Measurements from ENCODE around the gene TEAD2.
A peak's percentile ranks its signal among the peaks of the same experiment; 100 is the strongest.

TEAD2 gene

DNA sequence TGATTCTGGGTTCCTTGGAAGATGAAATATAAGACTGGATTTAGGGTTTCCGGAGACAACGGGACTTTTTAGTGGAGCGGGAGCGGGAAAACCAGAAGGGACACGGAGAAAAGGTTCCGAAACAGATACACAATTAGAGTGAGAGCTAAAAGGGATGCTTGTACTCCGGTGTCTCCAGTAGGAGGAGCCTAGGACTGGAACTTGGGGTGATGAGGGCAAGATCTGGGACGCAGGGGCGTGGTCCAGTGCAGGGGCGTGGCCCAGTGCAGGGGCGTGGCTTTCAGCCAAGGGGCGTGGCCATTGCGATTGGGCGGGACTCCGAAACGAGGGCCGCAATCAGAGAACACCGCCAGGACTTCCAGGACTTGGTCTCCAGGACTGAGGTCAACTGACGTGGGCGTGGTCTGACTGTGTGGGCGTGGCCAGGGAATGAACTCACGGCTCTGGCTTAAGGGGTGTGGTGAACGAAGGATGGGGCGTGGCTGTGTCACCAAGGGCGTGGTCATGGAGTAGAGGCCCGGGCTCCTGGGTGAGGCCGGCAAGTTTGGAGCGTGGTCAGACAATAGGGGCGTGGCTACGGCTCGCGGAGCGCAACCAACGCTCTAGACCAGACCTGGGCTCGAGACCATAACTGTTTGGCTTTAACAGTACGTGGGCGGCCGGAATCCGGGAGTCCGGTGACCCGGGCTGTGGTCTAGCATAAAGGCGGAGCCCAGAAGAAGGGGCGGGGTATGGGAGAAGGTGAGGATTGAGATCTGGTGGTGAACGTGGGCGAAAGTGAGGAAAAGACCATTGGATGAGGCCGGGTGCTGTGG, 1.3 kb upstream of the TEAD2 start, which contains the start of gene DKKL1:
Gene DKKL1 (plus strand): TSS at position 610 of the 815 bp plus-strand sequence. CDS start 122 bp downstream, at position 732.
- WGBS, 2 experiments, result 2 to 3% methylated on average over 46 of the region's 46 CpGs
- H3K27ac ChIP-seq (ENCODE audit: insufficient read depth, low read depth, low read length, poor library complexity, severe bottlenecking), result peak within 1 kb of the TSS; percentile 81

DNA sequence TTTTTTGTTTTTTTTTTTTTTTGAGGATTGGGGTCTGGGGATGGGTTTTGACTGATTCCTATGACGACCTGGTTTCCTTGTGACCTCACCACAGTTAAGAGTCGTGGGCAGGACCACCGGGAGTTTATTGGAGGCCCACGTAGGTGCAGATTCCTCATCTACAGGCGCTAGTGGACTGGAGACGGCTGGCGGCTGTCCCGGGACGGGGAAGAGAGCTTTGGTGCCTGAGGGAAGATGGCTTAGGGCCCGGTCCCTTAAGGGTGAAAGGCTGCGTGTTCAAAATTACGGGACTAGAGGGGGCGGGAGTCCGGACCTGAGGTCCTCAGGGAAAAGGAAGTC, 682 bp upstream of the TEAD2 start:
- Histone ChIP-seq H3K4me1 (ENCODE audit: control insufficient read depth, insufficient read depth, low read length) (peaks cover 18% of the 10 kb centered on the region), H3K4me3 (ENCODE audit: insufficient read depth, low read depth, low read length) (peak overlapping the region; percentile 99), H3K27ac (ENCODE audit: insufficient read depth, low read depth, low read length, poor library complexity, severe bottlenecking) (peak overlapping the region; percentile 81), H3K9me3 (ENCODE audit: control insufficient read depth, low read length) (no peaks in the 10 kb centered on the region), H3K27me3 (ENCODE audit: control insufficient read depth, insufficient read depth, low read length, poor library complexity, severe bottlenecking) (no peaks in the 10 kb centered on the region), H3K36me3 (ENCODE audit: control insufficient read depth, insufficient read depth, low read length) (peaks cover 18% of the 10 kb centered on the region)
- WGBS, 2 experiments, result 2% methylated on average over 14 of the region's 14 CpGs

More for the DNA sequence above, 1.3 kb upstream of the TEAD2 start, which contains the start of gene DKKL1:
- Histone ChIP-seq H3K36me3 (ENCODE audit: control insufficient read depth, insufficient read depth, low read length) (peaks cover 16% of the 10 kb centered on the region), H3K27me3 (ENCODE audit: control insufficient read depth, insufficient read depth, low read length, poor library complexity, severe bottlenecking) (no peaks in the 10 kb centered on the region), H3K9me3 (ENCODE audit: control insufficient read depth, low read length) (no peaks in the 10 kb centered on the region), H3K4me1 (ENCODE audit: control insufficient read depth, insufficient read depth, low read length) (peaks cover 18% of the 10 kb centered on the region), H3K4me3 (ENCODE audit: insufficient read depth, low read depth, low read length) (peak within 1 kb of the TSS; percentile 99)

DNA sequence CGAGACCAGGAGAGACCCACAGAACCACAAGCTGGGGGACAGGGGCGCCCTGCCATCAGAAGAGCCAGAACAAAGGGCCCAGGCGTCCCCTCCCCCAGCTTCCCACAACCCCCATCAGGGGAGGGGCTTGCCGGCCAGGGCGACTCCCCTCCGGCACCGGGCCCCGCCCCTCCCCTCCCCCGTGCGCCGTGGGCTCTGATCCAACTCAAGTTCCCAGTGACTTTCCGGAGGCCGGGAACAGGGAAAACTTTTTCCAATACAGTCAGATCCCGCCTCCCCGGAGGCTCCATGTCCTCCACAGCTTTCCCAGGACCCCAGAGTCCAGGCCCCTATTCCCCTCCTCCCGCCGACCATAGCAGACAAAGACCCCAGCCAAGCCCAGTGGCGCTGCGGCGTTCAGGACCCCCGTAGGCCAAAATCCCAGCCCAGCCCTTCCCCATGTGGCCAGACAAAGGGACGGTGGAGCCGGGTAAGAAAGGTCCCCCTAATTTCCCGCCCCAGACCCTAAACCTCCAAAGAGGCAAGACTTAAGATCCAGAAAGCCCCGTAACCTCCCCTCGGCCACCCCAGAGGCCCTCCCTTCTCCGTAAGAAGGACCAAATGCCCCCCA, 673 bp downstream of the TEAD2 start:
- no peaks in the 10 kb centered on the region for H3K9me3 ChIP-seq (ENCODE audit: control insufficient read depth, low read length)
- peak overlapping the region; percentile 98 for H3K27ac ChIP-seq (ENCODE audit: insufficient read depth, low read depth, low read length, poor library complexity, severe bottlenecking)
- H3K36me3 ChIP-seq (ENCODE audit: control insufficient read depth, insufficient read depth, low read length), result peaks cover 31% of the 10 kb centered on the region
- no peaks in the 10 kb centered on the region for H3K27me3 ChIP-seq (ENCODE audit: control insufficient read depth, insufficient read depth, low read length, poor library complexity, severe bottlenecking)
- WGBS, 2 experiments, result 0% methylated on average over 27 of the region's 27 CpGs
- peak overlapping the region; percentile 99 for H3K4me3 ChIP-seq (ENCODE audit: insufficient read depth, low read depth, low read length)
- H3K4me1 ChIP-seq (ENCODE audit: control insufficient read depth, insufficient read depth, low read length), result peaks cover 30% of the 10 kb centered on the region

DNA sequence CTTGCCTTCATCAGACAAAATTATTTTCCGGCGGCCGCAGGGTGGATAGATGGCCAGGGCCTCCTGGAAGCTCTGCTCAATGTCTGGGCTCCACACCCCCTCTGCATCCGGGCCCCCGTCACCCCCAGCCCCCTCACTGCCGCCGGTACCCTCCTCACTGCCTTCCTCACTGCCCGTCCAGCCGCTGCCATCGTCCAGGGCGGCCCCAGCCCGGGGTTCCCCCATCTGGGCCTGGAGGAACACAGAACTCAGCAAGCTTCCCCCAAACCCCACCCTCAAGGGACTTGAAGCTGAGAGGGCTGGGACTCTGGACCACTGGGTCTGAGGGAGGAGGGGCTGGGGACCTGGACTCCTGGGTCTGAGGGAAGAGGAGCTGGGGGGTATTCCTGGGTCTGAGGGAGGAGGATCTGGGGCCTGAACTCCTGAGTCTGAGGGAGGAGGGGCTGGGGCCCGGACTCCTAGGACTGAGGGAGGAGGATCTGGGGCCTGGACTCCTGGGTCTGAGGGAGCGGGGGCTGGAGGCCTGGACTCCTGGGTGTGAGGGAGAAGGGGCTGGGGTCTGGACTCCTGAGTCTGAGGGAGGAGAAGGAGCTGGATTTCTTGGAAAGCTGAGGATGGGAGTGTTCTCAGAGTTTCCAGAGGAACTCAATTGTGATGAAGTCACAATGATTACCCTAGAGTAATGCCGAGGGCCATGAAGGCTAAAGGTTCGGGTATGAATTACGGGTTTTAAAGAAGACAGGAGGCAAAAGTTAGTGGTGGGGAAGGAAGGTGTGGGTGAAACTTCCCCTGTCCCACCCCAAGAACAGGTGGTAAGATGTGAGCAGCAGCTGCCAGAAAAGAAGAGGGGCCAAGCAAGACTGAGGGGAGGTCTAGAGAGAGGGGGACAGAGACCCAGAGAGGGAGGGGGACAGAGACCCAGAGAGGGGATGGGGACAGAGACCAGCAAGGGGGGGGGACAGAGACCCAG, 2.1 kb downstream of the TEAD2 start:
- peaks cover 44% of the 10 kb centered on the region for H3K36me3 ChIP-seq (ENCODE audit: control insufficient read depth, insufficient read depth, low read length)
- H3K27ac ChIP-seq (ENCODE audit: insufficient read depth, low read depth, low read length, poor library complexity, severe bottlenecking), result no peak overlapping the region
- peaks cover 30% of the 10 kb centered on the region for H3K4me1 ChIP-seq (ENCODE audit: control insufficient read depth, insufficient read depth, low read length)
- H3K27me3 ChIP-seq (ENCODE audit: control insufficient read depth, insufficient read depth, low read length, poor library complexity, severe bottlenecking), result no peaks in the 10 kb centered on the region
- no peaks in the 10 kb centered on the region for H3K9me3 ChIP-seq (ENCODE audit: control insufficient read depth, low read length)
- H3K4me3 ChIP-seq (ENCODE audit: insufficient read depth, low read depth, low read length), result peak overlapping the region; percentile 99
- 92% methylated on average over 17 of the region's 17 CpGs for WGBS, 2 experiments

DNA sequence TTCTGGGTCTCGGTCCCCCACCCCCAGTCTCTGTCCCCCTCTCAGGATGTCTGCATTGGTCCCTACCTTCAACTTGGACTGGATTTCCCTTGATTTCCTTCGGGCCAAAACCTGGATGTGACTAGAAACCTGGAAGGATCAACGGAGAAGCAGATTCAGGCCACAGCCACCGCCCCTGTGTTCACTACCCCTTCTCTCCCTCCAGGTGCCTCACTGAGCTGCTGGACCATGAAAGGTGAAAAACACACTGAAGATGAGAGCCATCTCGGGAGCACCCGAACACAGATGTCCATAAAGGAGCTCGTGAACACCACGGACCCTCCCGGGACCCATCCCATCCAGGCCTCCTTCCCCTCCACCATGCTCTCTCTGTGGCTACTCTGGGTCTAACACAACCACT, 5.0 kb downstream of the TEAD2 start:
- Histone ChIP-seq H3K9me3 (ENCODE audit: control insufficient read depth, low read length) (no peaks in the 10 kb centered on the region), H3K4me1 (ENCODE audit: control insufficient read depth, insufficient read depth, low read length) (peaks cover 26% of the 10 kb centered on the region), H3K27me3 (ENCODE audit: control insufficient read depth, insufficient read depth, low read length, poor library complexity, severe bottlenecking) (no peaks in the 10 kb centered on the region), H3K4me3 (ENCODE audit: insufficient read depth, low read depth, low read length) (no peak overlapping the region), H3K36me3 (ENCODE audit: control insufficient read depth, insufficient read depth, low read length) (peaks cover 62% of the 10 kb centered on the region), H3K27ac (ENCODE audit: insufficient read depth, low read depth, low read length, poor library complexity, severe bottlenecking) (no peak overlapping the region)
- WGBS, 2 experiments, result 93 to 95% methylated on average over 9 of the region's 9 CpGs

DNA sequence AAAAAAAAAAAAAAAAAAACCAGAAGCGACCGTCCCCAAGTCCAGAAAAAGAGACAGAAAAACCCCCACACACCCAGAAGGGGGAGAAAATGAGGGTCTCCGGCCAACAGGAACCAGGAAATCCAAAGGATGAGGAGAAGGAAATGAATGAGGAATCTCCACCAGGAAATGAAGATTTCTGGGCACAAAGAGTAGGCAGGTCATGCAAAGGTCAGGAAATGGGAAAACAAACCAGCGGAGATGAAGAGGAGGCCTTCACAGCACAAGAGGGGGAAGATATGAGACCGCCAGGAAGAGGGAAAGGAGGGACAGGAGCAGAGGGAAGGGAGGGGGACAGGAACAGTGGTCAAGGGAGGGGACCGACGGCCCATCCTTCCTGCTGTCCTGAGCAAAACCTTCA, 5.8 kb downstream of the TEAD2 start:
- peaks cover 26% of the 10 kb centered on the region for H3K4me1 ChIP-seq (ENCODE audit: control insufficient read depth, insufficient read depth, low read length)
- H3K36me3 ChIP-seq (ENCODE audit: control insufficient read depth, insufficient read depth, low read length), result peaks cover 66% of the 10 kb centered on the region
- H3K27ac ChIP-seq (ENCODE audit: insufficient read depth, low read depth, low read length, poor library complexity, severe bottlenecking), result no peak overlapping the region
- H3K9me3 ChIP-seq (ENCODE audit: control insufficient read depth, low read length), result no peaks in the 10 kb centered on the region
- no peaks in the 10 kb centered on the region for H3K27me3 ChIP-seq (ENCODE audit: control insufficient read depth, insufficient read depth, low read length, poor library complexity, severe bottlenecking)
- no peak overlapping the region for H3K4me3 ChIP-seq (ENCODE audit: insufficient read depth, low read depth, low read length)
- 86 to 91% methylated on average over 5 of the region's 7 CpGs for WGBS, 2 experiments

DNA sequence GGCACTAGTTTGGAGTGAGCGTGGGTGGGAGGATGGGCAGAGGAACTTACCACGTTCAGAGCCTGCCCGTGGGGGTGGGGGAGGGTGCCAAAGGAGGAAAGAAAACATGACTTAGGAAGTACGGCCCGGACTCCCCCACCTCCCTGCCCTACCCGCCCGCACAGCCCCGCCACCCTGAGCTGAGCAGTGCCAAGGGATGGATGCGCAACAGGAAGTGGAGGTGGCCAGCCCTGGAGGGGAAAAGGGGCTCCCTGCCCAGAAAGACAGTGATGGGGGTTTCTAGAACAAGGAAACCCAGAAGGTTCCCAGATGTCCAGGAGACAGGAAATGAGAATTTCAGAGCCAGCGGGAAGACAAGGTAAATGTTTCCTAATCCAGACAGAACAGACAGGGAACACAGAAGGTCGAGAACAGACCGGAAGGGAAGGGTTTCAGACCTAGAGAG, 6.3 kb downstream of the TEAD2 start:
- WGBS, 2 experiments, result 88 to 91% methylated on average over 12 of the region's 12 CpGs
- peaks cover 70% of the 10 kb centered on the region for H3K36me3 ChIP-seq (ENCODE audit: control insufficient read depth, insufficient read depth, low read length)

DNA sequence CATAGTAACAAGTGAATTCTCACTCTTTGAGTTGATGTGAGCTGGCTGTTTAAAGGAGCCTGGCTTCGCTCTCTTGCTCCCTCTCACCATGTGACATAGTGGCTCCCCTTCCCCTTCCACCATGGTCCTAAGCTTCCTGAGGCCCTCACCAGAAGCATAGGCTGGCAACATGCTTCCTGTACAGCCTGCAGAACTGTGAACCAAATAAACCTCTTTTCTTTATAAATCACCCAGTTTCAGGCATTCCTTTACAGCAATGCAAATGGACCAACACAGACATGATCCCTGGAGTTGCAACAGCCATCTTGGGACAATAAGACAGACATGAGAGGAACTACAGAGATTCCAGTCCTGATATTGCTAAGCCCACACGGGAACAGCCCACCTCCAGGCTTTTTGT, 12.6 kb downstream of the TEAD2 start:
- H3K9me3 ChIP-seq (ENCODE audit: control insufficient read depth, low read length), result no peaks in the 10 kb centered on the region
- H3K4me1 ChIP-seq (ENCODE audit: control insufficient read depth, insufficient read depth, low read length), result peaks cover 6% of the 10 kb centered on the region
- no peak overlapping the region for H3K27ac ChIP-seq (ENCODE audit: insufficient read depth, low read depth, low read length, poor library complexity, severe bottlenecking)
- WGBS, 2 experiments, result 93 to 99% methylated on average over 2 of the region's 2 CpGs
- H3K4me3 ChIP-seq (ENCODE audit: insufficient read depth, low read depth, low read length), result no peak overlapping the region
- H3K27me3 ChIP-seq (ENCODE audit: control insufficient read depth, insufficient read depth, low read length, poor library complexity, severe bottlenecking), result no peaks in the 10 kb centered on the region
- H3K36me3 ChIP-seq (ENCODE audit: control insufficient read depth, insufficient read depth, low read length), result peaks cover 70% of the 10 kb centered on the region

More for the DNA sequence above, 6.3 kb downstream of the TEAD2 start:
- Histone ChIP-seq H3K27ac (ENCODE audit: insufficient read depth, low read depth, low read length, poor library complexity, severe bottlenecking) (no peak overlapping the region), H3K4me3 (ENCODE audit: insufficient read depth, low read depth, low read length) (no peak overlapping the region), H3K9me3 (ENCODE audit: control insufficient read depth, low read length) (no peaks in the 10 kb centered on the region), H3K4me1 (ENCODE audit: control insufficient read depth, insufficient read depth, low read length) (peaks cover 26% of the 10 kb centered on the region), H3K27me3 (ENCODE audit: control insufficient read depth, insufficient read depth, low read length, poor library complexity, severe bottlenecking) (no peaks in the 10 kb centered on the region)

DNA sequence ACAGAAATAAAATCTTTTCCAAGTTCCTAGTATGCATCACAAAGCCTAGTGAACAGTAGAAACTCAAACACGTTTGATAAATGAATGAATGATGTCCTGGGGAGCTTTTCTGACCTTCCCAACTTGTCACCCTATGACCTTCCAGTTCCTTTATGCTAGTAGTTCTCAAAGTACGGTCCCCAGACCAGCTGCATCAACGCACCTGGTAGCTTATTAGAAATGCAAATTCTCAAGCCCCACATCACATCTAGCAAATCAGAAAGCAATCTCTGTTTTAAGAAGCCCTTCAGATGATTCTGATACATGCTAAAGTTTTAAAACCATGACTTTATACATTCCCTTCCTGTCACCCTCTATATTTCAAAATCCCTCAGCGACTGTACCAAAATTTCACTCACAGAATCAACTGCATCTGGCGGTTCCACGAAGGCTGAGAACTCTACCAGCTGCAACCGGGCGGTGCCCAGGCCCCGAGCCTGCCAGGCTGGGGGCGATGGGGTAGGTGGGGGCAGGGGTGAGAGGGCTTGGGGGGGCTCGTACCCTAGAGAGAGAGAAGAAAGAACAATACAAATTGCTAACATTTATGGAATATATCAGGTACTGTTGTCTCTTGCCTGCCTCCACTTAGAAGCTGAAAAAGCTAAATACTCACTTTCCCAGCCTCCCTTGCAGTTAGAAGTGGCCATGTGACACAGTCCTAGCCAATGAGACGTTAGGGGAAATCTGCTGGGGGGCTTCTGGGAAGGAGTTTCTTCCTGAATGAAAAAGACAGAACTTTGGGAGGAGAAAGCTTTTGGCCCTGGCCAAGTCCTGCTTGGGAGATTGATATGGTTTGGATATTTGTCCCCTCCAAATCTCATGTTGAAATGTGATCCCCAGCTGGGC, 13.7 kb downstream of the TEAD2 start:
- no peak overlapping the region for H3K4me3 ChIP-seq (ENCODE audit: insufficient read depth, low read depth, low read length)
- H3K4me1 ChIP-seq (ENCODE audit: control insufficient read depth, insufficient read depth, low read length), result peaks cover 6% of the 10 kb centered on the region
- H3K9me3 ChIP-seq (ENCODE audit: control insufficient read depth, low read length), result no peaks in the 10 kb centered on the region
- WGBS, 2 experiments, result 94 to 97% methylated on average over 11 of the region's 12 CpGs
- H3K27me3 ChIP-seq (ENCODE audit: control insufficient read depth, insufficient read depth, low read length, poor library complexity, severe bottlenecking), result no peaks in the 10 kb centered on the region
- no peak overlapping the region for H3K27ac ChIP-seq (ENCODE audit: insufficient read depth, low read depth, low read length, poor library complexity, severe bottlenecking)
- H3K36me3 ChIP-seq (ENCODE audit: control insufficient read depth, insufficient read depth, low read length), result peaks cover 72% of the 10 kb centered on the region

Data from ectodermal cell (in vitro differentiated cells).